Measurements from ENCODE around the gene PAQR9. TPM values are rescaled to one million over a fixed set of nuclear protein-coding genes. Genes with fewer than 3 reads are reported as not detected.

Gene PAQR9
- polyA plus RNA-seq, 2 of the 4 experiments (the other 2 are of a cell fraction): 3.0 to 3.1 TPM

DNA sequence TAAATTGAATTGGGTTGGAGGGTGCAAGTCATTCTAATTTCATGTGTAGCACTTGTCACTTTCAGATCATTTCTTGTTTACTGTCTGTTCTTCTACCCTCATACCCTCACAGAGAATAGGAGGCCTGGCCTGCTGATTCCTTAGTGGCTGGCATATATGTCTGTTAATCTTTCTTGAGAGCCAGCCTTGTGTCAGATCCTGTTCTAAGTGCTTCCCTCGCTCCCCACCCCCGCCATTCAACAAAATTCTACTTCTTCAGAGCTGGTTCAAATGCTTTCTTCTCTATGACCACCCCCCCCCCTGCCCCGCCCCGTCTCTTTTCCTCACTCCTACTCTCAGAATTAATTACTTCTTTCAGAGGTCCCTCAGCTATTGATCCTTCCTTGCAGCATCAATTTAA, 36.4 kb upstream of the PAQR9 start (continued):
- TF ChIP-seq GATA3 (IDR thresholded peaks at IDR 0.05; ENCODE audit: borderline replicate concordance) (no peak), ZC3H11A (IDR thresholded peaks at IDR 0.05) (no peak)
- TF ChIP-seq, protein P1, sequence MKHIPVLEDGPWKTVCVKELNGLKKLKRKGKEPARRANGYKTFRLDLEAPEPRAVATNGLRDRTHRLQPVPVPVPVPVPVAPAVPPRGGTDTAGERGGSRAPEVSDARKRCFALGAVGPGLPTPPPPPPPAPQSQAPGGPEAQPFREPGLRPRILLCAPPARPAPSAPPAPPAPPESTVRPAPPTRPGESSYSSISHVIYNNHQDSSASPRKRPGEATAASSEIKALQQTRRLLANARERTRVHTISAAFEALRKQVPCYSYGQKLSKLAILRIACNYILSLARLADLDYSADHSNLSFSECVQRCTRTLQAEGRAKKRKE (CRISPR knock-in tag; IDR thresholded peaks at IDR 0.05; ENCODE audit: low read depth): no peak

DNA sequence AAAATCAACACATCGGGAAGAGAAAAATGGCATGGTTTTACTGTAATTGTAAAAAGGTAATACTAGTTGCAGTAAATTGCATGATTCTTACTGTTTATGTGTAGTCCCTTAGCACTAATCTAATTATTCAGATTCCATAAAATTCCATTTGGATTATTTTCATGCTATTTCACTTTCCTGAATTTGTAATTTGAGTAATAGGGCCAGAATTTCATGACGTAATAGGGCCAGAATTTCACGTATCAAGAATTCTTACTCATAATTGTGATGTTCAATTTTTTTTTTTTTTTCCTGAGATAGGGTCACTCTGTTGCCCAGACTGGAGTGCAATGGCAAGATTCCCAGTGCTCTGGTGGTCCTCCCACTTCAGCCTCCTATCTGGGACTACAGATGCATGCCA, 35.0 kb upstream of the PAQR9 start:
- ChIA-PET CTCF (interaction anchor here (1.2 to 13.9 kb wide), 5 partner anchors 11 to 411 kb away, joined by 3 to 264 read pairs (median 5); no protein-coding TSS in a partner anchor), POLR2A (no interaction called here)
- 91% methylated on average over 3 of the region's 3 CpGs for WGBS (ENCODE audit: missing lambda C conversion rate)
- ATAC-seq (no peak), DNase-seq (ENCODE audit: low read depth in 1 of 2, low spot score in 1 of 2) (no peak), FAIRE-seq (no peak)
- no peak overlapping the region for H3K27ac ChIP-seq
- no peak overlapping the region for H3K4me2 ChIP-seq
- TF ChIP-seq RARB (CRISPR knock-in tag; IDR thresholded peaks at IDR 0.05) (no peak), GATA3 (IDR thresholded peaks at IDR 0.05; ENCODE audit: borderline replicate concordance) (no peak), PHF8 (IDR thresholded peaks at IDR 0.05; ENCODE audit: borderline replicate concordance, low read depth) (no peak), FOSB (CRISPR knock-in tag; IDR thresholded peaks at IDR 0.05) (no peak), HOXB5 (CRISPR knock-in tag; IDR thresholded peaks at IDR 0.05) (no peak), TFCP2L1 (CRISPR knock-in tag; IDR thresholded peaks at IDR 0.05) (no peak), POLR2AphosphoS2 (conservative IDR thresholded peaks at IDR 0.05; ENCODE audit: low read length) (no peak), BHLHE40 (IDR thresholded peaks at IDR 0.05; ENCODE audit: low read depth, low read length) (no peak), CBX8 (IDR thresholded peaks at IDR 0.05) (no peak), CEBPB (IDR thresholded peaks at IDR 0.05) (no peak), MAZ (IDR thresholded peaks at IDR 0.05; ENCODE audit: borderline replicate concordance, low read depth, low read length) (no peak), CHD2 (IDR thresholded peaks at IDR 0.05; ENCODE audit: low read length, partially characterized antibody) (no peak), SREBF2 (IDR thresholded peaks at IDR 0.05) (no peak), MAFK (IDR thresholded peaks at IDR 0.05; ENCODE audit: partially characterized antibody) (no peak)
- TF ChIP-seq, protein P2, sequence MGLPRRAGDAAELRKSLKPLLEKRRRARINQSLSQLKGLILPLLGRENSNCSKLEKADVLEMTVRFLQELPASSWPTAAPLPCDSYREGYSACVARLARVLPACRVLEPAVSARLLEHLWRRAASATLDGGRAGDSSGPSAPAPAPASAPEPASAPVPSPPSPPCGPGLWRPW (IDR thresholded peaks at IDR 0.05): no peak
- TF ChIP-seq, protein P3, sequence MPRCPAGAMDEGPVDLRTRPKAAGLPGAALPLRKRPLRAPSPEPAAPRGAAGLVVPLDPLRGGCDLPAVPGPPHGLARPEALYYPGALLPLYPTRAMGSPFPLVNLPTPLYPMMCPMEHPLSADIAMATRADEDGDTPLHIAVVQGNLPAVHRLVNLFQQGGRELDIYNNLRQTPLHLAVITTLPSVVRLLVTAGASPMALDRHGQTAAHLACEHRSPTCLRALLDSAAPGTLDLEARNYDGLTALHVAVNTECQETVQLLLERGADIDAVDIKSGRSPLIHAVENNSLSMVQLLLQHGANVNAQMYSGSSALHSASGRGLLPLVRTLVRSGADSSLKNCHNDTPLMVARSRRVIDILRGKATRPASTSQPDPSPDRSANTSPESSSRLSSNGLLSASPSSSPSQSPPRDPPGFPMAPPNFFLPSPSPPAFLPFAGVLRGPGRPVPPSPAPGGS (IDR thresholded peaks at IDR 0.05): no peak
- TF ChIP-seq, protein P1 (CRISPR knock-in tag; IDR thresholded peaks at IDR 0.05; ENCODE audit: low read depth): no peak
- TF ChIP-seq, protein P4, sequence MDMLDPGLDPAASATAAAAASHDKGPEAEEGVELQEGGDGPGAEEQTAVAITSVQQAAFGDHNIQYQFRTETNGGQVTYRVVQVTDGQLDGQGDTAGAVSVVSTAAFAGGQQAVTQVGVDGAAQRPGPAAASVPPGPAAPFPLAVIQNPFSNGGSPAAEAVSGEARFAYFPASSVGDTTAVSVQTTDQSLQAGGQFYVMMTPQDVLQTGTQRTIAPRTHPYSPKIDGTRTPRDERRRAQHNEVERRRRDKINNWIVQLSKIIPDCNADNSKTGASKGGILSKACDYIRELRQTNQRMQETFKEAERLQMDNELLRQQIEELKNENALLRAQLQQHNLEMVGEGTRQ (IDR thresholded peaks at IDR 0.05): no peak
- H3K9me3 ChIP-seq: no peaks in the 10 kb centered on the region
- H3K4me3 ChIP-seq: no peak overlapping the region
- H3K4me1 ChIP-seq: peaks cover 26% of the 10 kb centered on the region

DNA sequence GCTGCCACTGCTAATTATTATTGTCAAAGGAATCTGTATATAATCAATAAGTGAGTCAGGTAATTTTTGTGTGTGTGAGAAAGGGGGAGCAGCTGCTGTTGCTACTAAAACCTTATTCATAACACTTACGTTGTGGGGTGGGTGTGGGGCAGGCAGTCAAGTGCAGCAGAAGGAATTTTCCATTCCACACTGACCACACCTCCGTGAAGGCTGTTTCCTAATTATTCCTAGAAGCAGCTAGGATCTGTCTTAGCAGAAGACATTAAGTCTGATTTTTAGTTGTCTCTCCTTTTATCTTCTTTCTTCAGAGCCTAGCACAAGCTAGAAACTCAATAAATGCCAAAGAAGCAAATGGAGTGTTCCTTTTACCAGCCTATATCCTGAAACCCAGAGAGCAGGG, 33.9 kb upstream of the PAQR9 start:
- WGBS (ENCODE audit: missing lambda C conversion rate): 25% methylated on average over 2 of the region's 2 CpGs
- H3K27ac ChIP-seq: peak overlapping the region in 1 of 2 experiments; percentile 4; a peak in 1 of 6 replicates
- POLR2A ChIA-PET: no interaction called here
- FAIRE-seq (no peak), ATAC-seq (no peak), DNase-seq (ENCODE audit: low read depth in 1 of 2, low spot score in 1 of 2) (no peak)
- H3K4me3 ChIP-seq: no peak overlapping the region
- peaks cover 20% of the 10 kb centered on the region for H3K4me1 ChIP-seq
- CTCF ChIA-PET: interaction anchor here (1.2 to 13.9 kb wide), 6 partner anchors 10 to 410 kb away, joined by 3 to 264 read pairs (median 6); no protein-coding TSS in a partner anchor
- peak overlapping the region; percentile 35; the same call in 2 of the 3 replicates for H3K4me2 ChIP-seq
- TF ChIP-seq, protein P5, sequence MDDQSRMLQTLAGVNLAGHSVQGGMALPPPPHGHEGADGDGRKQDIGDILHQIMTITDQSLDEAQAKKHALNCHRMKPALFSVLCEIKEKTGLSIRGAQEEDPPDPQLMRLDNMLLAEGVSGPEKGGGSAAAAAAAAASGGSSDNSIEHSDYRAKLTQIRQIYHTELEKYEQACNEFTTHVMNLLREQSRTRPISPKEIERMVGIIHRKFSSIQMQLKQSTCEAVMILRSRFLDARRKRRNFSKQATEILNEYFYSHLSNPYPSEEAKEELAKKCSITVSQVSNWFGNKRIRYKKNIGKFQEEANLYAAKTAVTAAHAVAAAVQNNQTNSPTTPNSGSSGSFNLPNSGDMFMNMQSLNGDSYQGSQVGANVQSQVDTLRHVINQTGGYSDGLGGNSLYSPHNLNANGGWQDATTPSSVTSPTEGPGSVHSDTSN (IDR thresholded peaks at IDR 0.05): no peak
- TF ChIP-seq, protein P6, sequence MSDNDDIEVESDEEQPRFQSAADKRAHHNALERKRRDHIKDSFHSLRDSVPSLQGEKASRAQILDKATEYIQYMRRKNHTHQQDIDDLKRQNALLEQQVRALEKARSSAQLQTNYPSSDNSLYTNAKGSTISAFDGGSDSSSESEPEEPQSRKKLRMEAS (IDR thresholded peaks at IDR 0.05): no peak
- no peak for TF ChIP-seq RARB (CRISPR knock-in tag; IDR thresholded peaks at IDR 0.05)
- no peak for TF ChIP-seq CBX2 (IDR thresholded peaks at IDR 0.05; ENCODE audit: borderline replicate concordance, low read depth)
- TF ChIP-seq FOSL2 (IDR thresholded peaks at IDR 0.05): no peak
- TF ChIP-seq FOSL2 (CRISPR knock-in tag; IDR thresholded peaks at IDR 0.05): no peak
- TF ChIP-seq HDAC2 (IDR thresholded peaks at IDR 0.05): no peak
- TF ChIP-seq FOSB (CRISPR knock-in tag; IDR thresholded peaks at IDR 0.05): no peak
- TF ChIP-seq, protein P7, sequence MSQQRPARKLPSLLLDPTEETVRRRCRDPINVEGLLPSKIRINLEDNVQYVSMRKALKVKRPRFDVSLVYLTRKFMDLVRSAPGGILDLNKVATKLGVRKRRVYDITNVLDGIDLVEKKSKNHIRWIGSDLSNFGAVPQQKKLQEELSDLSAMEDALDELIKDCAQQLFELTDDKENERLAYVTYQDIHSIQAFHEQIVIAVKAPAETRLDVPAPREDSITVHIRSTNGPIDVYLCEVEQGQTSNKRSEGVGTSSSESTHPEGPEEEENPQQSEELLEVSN (IDR thresholded peaks at IDR 0.05; ENCODE audit: borderline replicate concordance, low read depth): no peak
- TF ChIP-seq RFX5 (IDR thresholded peaks at IDR 0.05): no peak
- no peaks in the 10 kb centered on the region for H3K9me3 ChIP-seq
